ENCODE data around the gene MIX23. TPM values are rescaled to one million over a fixed set of nuclear protein-coding genes. Genes with fewer than 3 reads are reported as not detected.

The MIX23 gene
- total RNA-seq (54.8 and 60.7 TPM in 2 replicates), polyA plus RNA-seq (79.8 and 81.5 TPM in 2 replicates)

- no peak for TF ChIP-seq CTCF (IDR thresholded peaks at IDR 0.05; ENCODE audit: low read depth, low read length)
- Histone ChIP-seq H3K4me1 (ENCODE audit: low read depth) (peaks cover 27% of the 10 kb centered on the region), H3K4me3 (peak within 1 kb of the TSS; percentile 94), H3K27ac (peak within 1 kb of the TSS; percentile 84), H3K27me3 (no peaks in the 10 kb centered on the region), H3K9me3 (ENCODE audit: low read depth) (no peaks in the 10 kb centered on the region), H3K36me3 (no peaks in the 10 kb centered on the region)
- peak; percentile 84 to 90 for DNase-seq (ENCODE audit: low read depth in 1 of 2, low spot score in 1 of 2)
Observed at GRCh38 chr3:122382888-122383666, at the start of gene MIX23. TSS of gene MIX23 (minus strand) at chr3:122383231. CDS start at chr3:122383224, 7 bp downstream.

GRCh38 chr3:122430371-122430770 lies 47.3 kb upstream of the MIX23 start:
- Histone ChIP-seq H3K9me3 (ENCODE audit: low read depth) (no peaks in the 10 kb centered on the region), H3K4me3 (no peak overlapping the region), H3K27me3 (no peaks in the 10 kb centered on the region), H3K36me3 (peaks cover 45% of the 10 kb centered on the region), H3K27ac (no peak overlapping the region), H3K4me1 (ENCODE audit: low read depth) (no peaks in the 10 kb centered on the region)
- no peak for DNase-seq (ENCODE audit: low read depth in 1 of 2, low spot score in 1 of 2)
- TF ChIP-seq CTCF (IDR thresholded peaks at IDR 0.05; ENCODE audit: low read depth, low read length): no peak

GRCh38 chr3:122427857-122428471 lies 44.9 kb upstream of the MIX23 start:
- peak overlapping the region; percentile 40 for H3K27ac ChIP-seq
- TF ChIP-seq CTCF (IDR thresholded peaks at IDR 0.05; ENCODE audit: low read depth, low read length): no peak
- H3K27me3 ChIP-seq: no peaks in the 10 kb centered on the region
- peaks cover 47% of the 10 kb centered on the region for H3K36me3 ChIP-seq
- no peak for DNase-seq (ENCODE audit: low read depth in 1 of 2, low spot score in 1 of 2)
- H3K9me3 ChIP-seq (ENCODE audit: low read depth): no peaks in the 10 kb centered on the region
- H3K4me3 ChIP-seq: no peak overlapping the region
- no peaks in the 10 kb centered on the region for H3K4me1 ChIP-seq (ENCODE audit: low read depth)

- DNase-seq (ENCODE audit: low read depth in 1 of 2, low spot score in 1 of 2): no peak
- H3K36me3 ChIP-seq: peaks cover 28% of the 10 kb centered on the region
- no peaks in the 10 kb centered on the region for H3K27me3 ChIP-seq
- peaks cover 5% of the 10 kb centered on the region for H3K4me1 ChIP-seq (ENCODE audit: low read depth)
- TF ChIP-seq CTCF (IDR thresholded peaks at IDR 0.05; ENCODE audit: low read depth, low read length): no peak
- no peak overlapping the region for H3K27ac ChIP-seq
- H3K4me3 ChIP-seq: no peak overlapping the region
- H3K9me3 ChIP-seq (ENCODE audit: low read depth): no peaks in the 10 kb centered on the region
Observed at GRCh38 chr3:122421836-122422235, 38.8 kb upstream of the MIX23 start.

- Histone ChIP-seq H3K36me3 (peaks cover 21% of the 10 kb centered on the region), H3K4me1 (ENCODE audit: low read depth) (peaks cover 5% of the 10 kb centered on the region), H3K9me3 (ENCODE audit: low read depth) (no peaks in the 10 kb centered on the region), H3K4me3 (no peak overlapping the region), H3K27ac (no peak overlapping the region), H3K27me3 (no peaks in the 10 kb centered on the region)
- no peak for TF ChIP-seq CTCF (IDR thresholded peaks at IDR 0.05; ENCODE audit: low read depth, low read length)
- no peak for DNase-seq (ENCODE audit: low read depth in 1 of 2, low spot score in 1 of 2)
Observed at GRCh38 chr3:122421101-122421500, 38.1 kb upstream of the MIX23 start.
